GM12874 (cell line): Measurements from ENCODE around the gene CBARP.

Experiments used
- CTCF ChIP-seq: IDR thresholded peaks from 2 replicates; pipeline ENCODE4 v1.5.1; 2011; ENCODE audit warnings: low read depth, mild to moderate bottlenecking, control low read depth, low read length, moderate library complexity; ENCODE audit not compliant: insufficient read depth

CBARP gene

GRCh38 chr19:1251330-1252220 is 13.8 kb upstream of the CBARP start:
- TF ChIP-seq CTCF, result no peak

GRCh38 chr19:1250437-1251260 is 12.8 kb upstream of the CBARP start:
- no peak for TF ChIP-seq CTCF

- TF ChIP-seq CTCF, result no peak
Observed at GRCh38 chr19:1249990-1250436, 12.2 kb upstream of the CBARP start.

GRCh38 chr19:1249298-1249989 is 11.6 kb upstream of the CBARP start:
- TF ChIP-seq CTCF, result no peak

GRCh38 chr19:1248786-1249297 is 11.0 kb upstream of the CBARP start:
- TF ChIP-seq CTCF, result peak; percentile 84

GRCh38 chr19:1248139-1248785 is 10.5 kb upstream of the CBARP start, which contains the start of gene MIDN:
Gene MIDN (plus strand): TSS chr19:1248583. CDS start chr19:1250297, 1,714 bp downstream.
- peak; percentile 50 for TF ChIP-seq CTCF
